GM19043 (cell line): ENCODE results near the gene TTC22.

Experiments used
- ATAC-seq: cut with Tn5 transposase; IDR thresholded peaks from one replicate; pipeline ENCODE4 v1.9.1; 2021; ENCODE audit warnings: low read depth; ENCODE audit not compliant: unreplicated experiment

TTC22 gene

DNA sequence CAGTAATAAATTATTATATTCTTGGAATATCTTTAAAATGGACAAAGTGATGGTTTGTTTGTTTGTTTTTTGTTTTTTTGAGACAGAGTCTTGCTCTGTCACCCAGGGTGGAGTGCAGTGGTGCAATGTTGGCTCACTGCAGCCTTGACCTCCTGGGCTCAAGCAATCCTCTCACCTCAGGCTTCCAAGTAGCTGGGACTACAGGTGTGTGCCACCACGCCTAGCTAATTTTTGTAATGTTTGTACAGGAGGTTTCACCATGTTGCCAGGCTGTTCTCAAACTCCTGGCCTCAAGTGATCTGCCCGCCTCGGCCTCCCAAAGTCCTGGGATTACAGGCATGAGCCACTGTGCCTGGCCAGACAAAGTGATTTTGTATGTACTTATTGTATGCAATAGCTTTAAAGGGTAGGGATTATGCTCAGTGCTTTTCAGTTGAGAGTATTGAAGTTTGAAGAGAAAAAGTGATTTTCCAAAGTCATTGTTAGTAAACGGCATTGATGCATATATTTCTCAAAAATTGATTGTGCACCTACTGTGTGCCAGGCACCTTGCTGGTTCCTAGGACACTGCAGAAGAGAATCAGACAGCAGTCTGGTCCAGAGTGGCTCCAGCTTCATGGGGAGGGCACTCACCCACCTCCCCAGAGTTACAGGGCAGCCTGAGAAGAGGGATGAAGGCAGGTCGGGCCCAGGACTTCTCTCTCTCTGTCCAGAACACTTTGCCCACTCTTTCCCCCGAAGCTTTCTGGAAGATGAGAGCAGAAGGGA is 34.2 kb upstream of the TTC22 start:
- no peak for ATAC-seq

DNA sequence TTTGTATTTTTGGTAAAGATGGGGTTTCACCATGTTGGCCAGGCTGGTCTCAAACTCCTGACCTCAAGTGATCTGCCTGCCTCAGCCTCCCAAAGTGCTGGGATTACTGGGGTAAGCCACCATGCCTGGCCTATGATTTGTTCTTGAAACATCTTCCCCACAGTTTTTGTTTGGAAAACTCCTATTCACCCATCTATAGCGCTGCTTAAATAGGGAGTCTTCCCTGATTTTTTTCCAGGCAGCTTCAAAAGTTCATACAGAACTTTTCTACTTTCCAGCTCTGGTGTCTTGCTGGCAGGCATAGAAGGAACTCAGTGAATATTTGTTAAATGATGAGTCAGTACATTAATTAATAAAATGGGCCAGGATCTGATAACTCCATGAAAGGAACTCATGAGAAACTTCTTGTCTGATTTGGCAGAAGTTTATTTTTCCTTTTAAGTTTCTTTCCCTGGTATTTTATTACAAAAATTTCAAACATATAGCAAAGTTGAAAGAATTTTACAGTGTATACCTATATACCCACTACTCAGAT is 33.0 kb upstream of the TTC22 start:
- no peak for ATAC-seq

- ATAC-seq: no peak
Measured at GRCh38 chr1:54833121-54833520, 32.0 kb upstream of the TTC22 start.

DNA sequence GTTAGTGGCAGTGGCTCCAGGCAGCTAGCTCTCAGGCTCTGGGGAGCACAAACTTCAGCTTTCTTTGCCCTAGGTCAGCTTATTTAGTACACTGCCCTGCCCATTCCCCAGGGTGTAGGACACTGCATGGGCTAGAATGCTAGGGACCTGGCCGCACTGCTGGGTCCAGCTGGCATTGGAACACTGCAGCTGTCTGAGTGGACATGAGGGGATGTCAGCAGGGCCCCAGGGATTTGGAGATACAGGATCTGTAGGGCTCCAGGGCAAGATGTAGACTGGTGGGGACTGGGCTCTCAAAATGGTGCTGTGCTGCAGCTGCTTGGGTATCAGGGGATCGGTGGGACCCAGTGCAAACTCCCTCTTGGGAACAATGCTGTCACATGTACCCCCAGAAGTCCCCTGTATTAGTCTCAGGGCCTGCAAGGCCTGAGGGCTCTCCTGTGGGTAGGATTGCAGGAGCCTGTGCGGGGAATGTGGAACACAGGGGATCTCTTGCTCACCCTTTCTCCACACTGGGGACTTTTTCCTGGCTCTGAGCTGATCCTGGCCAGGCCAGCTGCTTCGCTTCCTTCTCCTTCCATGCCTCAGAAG is 25.2 kb upstream of the TTC22 start:
- no peak for ATAC-seq

DNA sequence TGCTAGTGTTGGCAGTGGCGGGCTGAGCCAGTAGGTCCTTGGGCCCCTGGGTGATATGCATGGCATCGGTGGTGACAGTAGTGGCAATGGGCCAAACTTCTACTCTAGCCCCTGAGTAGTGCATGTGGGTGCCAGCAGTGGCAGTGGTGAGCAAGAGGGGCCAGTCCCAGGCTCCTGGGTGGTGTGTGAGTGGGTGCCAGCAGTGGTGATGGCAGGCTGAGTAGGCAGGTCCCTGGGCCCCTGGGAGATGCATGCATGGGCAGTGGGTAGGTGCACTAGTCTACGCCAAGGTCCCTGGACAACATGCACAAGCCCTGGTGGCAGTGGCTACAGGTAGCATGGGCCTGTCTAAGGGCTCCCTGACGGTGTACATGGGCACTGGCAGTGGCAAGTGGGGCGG is 24.6 kb upstream of the TTC22 start:
- ATAC-seq: no peak

DNA sequence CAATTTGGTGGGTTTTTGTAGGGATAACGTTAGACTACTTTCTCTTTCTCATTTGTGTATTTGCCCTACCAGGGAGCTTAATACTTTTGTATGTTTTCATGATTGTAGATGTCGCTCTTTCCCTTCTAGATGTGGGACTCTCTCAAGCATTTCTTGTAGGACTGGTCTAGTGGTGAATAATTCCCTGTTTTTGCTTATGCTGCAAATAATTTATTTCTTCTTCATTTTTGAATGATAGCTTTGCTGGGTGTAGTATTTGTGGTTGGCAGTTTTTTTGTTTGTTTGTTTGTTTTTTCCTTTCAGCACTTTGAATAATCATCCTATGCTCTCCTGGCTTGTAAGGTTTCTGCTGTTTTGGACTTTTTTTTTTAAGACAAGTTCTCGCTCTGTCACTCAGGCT is 22.5 kb upstream of the TTC22 start:
- no peak for ATAC-seq

- ATAC-seq: no peak
Measured at GRCh38 chr1:54819733-54820132, 18.6 kb upstream of the TTC22 start.

- ATAC-seq: no peak
Measured at GRCh38 chr1:54819195-54819536, 18.0 kb upstream of the TTC22 start.

GRCh38 chr1:54818461-54819194 is 17.5 kb upstream of the TTC22 start:
- no peak for ATAC-seq

- no peak for ATAC-seq
Measured at GRCh38 chr1:54816951-54817350, 15.8 kb upstream of the TTC22 start.

GRCh38 chr1:54816130-54816529 is 15.0 kb upstream of the TTC22 start:
- ATAC-seq: no peak

DNA sequence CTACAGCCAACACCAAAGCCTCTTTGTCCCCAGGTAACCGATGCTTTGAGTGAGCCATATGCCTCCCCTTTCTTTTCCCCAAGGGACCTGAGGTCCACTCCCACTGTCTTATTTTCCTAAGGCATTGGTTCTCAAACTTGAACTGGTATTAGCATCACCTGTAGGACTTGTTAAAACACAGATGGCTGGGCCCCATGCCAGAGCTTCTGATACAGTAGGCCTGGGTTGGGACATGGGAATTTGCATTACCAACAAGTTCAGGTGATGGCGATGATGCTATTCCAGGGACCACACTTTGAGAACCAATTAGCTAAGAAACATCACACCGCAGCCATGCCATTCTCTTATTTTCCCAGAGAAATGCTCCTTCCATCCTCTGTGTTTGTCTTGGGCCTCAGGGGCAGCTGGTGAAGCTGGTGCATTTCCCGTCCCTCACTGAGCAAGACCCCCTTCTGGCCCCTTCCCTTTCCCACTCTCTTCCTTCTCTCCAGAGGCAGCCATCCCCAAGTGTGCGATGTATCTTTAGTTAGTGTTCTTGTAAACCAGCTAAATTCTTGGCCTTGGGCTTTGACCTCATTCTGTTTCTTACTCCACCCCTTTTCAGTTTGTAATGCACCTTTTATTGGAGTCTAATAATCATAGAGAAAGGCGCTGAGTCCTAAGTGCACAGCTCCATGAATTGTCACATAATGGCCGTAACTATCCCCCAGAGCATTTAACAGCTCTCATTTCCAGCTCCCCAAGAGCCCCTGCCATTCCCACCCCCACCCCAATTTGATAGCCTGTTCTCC is 14.2 kb upstream of the TTC22 start:
- ATAC-seq: no peak

DNA sequence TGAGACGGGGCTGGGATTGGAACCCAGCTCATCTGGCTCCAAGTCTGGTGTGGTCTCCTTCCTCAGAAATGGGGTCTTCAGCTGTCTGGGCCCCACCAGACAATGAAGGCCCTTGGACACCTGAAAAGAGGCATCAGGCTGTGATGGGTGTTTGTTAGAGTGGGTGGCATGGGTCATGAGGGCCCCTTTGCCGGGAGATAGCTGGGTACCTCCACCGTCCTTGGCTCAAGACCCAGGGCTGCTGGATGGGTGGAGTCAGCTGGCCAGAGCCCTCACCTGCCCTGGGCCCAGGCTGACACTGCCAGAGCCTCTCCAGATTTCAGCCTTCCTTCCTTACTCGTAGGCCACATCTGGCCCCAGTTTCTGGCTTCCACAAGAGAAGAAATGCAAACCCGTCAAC is 13.4 kb upstream of the TTC22 start:
- no peak for ATAC-seq

- ATAC-seq: no peak
Measured at GRCh38 chr1:54814126-54814498, 13.0 kb upstream of the TTC22 start.

DNA sequence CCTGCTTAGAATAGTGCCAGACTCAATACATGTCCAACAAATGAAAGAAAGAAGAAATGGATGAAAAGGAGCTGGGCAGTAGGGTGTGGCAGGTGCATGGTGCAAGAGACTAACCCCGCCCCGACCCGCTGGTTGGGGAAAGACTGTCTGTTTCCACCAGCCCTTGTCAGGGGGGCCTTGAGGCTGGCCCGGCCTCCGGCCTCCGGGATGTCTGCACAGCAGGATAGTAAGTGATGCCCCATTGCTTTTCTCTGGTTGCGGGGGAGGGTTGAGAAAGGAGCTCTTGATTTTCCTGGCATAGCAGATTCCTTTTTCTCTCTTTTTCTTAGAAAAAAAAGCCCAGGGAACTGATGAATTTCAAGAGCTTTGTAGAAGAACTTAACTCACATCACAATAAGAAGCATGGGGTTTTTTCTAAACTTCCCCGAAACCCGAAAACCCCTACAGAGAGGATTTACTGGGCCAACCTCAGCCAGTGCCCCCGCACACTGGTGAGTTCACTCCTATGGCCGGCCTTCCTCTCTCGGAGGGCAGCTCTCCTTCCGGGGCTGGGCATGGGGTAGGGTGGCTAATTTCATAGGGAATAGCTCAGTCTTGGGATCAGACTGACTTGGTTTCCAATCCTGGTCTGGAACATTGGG is 12.5 kb upstream of the TTC22 start:
- no peak for ATAC-seq

- ATAC-seq: no peak
Measured at GRCh38 chr1:54812801-54813484, 11.8 kb upstream of the TTC22 start.

GRCh38 chr1:54811739-54812655 is 10.9 kb upstream of the TTC22 start:
- ATAC-seq: no peak

- ATAC-seq: no peak
Measured at GRCh38 chr1:54811066-54811465, 9.9 kb upstream of the TTC22 start.
